DMS153 treated with DMSO at 0.1 percent for 48 hours (cell line): ENCODE results near the gene MRC1.

Experiments used
- DNase-seq: peaks from one replicate; lab custom pipeline; 2025; ENCODE audit not compliant: unreplicated experiment; lab: John Stamatoyannopoulos, UW

Gene MRC1

DNA sequence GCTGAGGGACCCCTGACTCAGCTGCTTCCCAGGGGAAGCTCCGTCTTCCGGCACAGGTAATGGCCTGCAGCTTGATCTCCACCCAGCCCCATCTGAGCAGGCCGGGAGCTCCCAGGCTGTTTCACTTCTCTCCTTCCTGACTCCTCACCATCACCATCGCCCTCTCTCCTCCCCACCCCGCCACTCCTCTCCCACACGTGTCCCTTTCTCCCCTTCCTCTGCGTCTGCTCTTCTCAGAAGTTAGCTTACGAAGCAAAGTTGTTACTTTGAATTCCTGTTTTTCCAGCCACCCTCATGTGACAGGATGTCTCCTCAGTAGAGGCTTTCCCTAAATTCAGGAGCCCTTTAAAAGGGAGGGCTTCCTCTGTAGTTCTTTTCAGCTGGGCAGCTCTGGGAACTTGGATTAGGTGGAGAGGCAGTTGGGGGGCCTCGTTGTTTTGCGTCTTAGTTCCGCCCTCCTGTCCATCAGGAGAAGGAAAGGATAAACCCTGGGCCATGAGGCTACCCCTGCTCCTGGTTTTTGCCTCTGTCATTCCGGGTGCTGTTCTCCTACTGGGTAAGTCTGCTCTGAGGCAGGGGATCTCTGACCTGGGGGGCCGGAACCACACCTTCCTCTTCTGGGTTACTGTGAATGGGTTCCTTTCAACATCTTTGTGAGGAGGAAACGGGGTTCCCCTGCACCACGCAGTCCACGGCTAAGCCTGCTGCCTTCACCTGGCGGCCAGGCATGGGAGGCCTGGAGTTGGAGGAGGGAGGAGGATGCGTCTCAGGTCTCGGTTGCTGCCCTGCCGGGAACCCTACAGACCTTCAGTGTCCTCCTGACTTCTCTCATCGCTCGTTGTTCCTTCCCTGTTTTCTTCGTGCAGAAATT, at the start of gene MRC1:
Gene MRC1, plus strand, starts transcription at position 378 of the 871 bp plus-strand sequence. Its CDS starts 118 bp downstream, at position 496.
- DNase-seq, result no peak

DNA sequence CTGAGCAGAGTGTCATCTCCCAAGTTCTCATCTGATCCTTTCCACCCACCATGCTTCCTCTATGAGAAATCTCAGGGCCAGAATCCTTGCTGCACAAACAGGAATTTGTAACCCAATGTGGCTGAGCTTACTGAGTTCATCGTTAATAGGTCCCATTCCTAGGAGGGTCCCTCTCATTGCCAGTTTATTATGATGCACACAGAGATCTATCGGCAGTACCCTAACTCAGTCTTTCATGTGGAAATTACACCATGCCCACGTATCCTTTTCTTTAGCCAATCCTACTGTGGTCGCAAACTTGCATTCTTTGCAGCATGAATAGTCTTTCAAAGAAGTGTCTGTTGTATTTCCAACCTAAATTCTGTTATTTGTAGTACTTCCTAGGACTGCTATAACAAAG, 45.0 kb upstream of the MRC1 start:
- no peak for DNase-seq

DNA sequence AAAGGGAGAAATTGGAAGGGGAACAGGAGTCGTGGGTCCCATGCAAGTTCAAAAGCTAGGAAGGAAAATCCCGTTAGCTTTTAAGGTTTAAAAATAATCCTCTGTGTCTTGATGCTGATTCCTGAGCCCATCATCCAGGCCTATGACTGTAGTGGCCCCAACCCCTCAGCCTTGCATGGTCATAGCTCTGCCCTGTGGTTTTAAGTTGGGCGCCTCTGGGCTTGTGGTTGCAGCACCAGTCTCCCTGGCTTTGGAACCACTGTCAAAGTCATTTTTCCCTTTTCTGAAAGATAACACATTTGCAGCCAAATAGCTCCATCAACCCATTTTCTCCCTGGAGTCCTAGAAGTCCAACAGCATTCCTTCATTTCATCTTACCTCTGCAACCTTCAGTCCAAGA, 43.5 kb upstream of the MRC1 start:
- DNase-seq, result no peak

DNA sequence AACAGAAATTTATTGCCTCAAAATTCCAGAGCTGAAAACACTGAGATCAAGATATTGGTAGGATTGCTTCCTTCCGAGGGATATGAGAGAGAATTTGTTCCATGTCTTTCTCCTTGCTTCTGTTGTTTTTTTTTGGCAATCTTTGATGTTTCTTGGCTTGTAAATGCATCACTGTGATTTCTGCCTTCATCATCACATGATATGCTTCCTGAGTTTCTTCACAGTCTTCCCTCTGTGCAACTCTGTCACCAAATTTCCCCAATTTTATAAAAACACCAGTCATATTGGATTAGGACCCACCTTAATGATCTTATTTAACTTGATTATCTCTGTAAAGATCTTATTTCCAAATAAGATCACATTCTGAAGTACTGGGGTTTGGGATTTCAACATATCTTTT, 42.4 kb upstream of the MRC1 start:
- DNase-seq, result no peak

DNA sequence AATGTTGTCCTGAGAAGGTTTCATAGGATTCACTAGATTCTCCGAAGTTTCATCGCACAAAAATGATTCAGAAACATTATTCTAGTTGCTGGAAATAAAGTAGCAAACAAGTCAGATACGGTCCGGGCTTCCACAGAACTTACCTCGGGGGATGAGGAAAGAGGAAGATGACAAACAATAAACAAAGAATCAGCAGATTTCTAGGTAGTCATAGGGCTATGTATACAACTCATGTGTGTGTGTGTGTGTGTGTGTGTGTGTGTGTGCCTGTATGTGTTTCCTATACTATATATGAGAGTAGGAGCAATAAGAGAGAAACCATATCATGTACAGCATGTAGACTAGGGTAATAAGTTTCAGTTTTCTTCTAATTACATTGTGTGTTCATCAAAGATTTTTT, 40.7 kb upstream of the MRC1 start:
- DNase-seq, result no peak

DNA sequence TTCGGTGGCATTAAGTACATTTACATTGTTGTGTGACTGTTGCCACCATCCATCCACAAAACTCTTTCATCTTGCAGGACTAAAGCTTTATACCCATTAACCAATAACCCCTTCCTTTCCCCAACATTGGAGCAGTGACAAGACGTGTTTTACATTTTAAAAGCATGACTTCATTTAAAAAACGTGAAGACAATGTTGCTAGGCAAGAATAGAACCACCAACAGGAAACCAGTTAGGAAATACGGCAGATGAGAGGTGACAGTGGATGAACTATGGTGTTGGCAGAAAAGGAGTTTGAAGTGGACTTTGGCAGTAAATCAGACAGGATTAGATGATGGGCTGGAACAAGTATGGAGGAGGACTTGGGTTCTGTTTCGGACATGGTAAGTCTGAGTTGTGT, 40.2 kb upstream of the MRC1 start:
- no peak for DNase-seq

DNA sequence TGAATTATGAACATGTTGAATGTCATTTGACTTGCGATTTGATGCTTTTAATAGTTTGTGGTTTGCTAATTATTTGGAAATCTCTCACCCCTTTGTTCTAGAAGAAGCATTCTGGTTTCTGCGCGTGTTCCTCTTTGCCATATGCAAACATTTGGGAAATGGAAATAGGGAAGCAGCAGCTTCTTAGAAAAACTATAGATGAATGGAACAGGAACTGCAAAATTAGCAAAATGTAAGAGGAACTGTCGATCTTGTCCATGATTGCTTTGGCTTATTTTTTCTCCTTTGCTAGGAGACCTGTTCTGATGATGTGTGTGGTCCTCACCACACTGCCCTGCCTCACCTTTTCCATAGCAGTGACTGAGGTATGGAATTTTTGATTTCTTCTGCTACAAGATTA, 38.1 kb upstream of the MRC1 start:
- no peak for DNase-seq

DNA sequence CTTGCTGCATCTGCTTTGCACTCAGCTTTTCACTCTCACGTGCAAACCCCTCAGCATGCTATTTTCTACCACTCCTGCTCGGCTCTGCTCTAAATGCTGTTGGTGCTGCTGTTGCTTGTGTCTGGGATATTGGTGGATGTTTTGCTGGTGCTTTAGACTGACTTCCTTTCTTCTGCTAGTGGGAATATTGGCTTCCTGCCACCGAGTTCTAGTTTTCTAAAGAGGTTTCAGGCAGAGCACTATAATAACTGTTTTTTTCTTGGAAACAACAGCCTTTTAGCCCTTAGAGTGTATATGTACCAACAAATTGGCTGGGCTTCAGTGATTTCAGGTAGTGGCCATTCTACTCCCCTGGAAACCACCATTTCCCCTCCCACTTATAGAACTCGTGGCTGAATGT, 29.4 kb upstream of the MRC1 start:
- DNase-seq, result no peak

DNA sequence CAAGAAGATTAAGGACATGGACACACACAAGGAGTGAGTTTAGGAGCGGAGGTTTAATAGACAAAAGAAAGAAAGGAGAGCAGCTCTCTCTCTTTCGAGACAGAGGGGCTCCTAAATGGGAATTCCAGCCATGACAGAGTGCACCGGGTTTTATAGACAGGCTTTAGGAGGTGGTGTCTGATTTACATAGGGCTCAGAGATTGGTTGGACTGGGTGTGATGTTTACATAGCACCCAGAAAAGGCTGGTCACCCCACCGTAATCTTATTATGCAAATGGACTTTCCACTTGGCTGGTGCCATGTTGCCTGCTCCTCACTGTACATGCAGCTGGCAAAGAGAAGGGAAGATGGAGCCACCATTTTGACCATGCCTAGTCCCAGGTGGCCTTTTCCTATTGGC, 28.4 kb upstream of the MRC1 start:
- DNase-seq, result no peak

DNA sequence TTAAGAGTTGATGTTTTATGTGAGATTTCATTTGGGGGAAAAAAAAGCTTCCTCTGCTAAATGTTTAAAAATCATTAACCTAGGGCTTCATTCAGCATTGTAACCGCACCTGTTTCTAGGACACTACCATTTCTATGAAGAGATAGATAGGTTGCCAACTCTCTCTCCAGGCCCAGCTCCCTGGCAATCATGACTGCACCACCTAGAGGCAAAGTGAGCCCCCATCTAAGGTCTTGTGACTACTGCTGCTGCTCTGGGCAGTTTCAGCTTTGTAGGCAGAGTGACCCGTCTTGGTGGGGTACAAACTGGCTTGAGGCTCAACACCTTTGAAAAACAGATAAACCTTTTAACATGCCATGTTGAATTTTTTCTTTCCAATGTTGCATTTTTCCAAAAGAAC, 27.3 kb upstream of the MRC1 start:
- DNase-seq, result no peak

DNA sequence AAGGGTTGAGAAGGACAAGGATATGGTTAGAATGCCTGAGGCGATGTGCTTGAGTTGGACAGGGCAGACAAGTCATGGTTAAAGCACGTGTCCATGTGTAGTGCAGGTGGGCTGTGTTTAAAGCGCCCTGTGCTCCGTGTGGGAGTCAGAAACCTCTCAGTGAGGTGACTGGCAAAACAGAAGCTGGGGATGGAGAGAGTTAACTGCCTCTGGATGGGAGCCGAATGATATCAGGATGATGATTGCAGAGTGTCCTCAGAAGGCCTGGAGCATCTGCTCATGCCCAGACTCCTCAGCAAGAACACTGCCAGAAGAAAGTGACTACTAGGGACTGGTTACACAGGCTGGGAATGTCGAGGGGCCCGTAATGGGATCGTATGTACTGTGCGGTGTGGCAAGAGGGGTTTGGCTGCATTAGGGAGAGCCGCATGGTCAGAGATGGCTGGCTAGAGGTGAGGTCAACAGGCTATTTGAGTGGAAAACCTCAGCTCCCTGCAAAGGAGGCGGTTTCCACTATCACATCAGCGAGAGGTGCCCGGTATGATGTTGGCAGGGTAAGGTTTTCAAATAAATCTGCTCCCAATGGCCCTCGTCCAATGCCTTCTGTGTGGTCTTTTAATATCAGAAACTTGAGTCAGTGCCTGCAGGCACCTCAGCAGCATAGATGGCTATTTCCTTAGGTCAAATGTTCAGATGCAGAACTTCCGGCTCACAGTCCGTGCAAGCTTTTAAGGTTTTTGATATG, 26.1 kb upstream of the MRC1 start:
- no peak for DNase-seq

DNA sequence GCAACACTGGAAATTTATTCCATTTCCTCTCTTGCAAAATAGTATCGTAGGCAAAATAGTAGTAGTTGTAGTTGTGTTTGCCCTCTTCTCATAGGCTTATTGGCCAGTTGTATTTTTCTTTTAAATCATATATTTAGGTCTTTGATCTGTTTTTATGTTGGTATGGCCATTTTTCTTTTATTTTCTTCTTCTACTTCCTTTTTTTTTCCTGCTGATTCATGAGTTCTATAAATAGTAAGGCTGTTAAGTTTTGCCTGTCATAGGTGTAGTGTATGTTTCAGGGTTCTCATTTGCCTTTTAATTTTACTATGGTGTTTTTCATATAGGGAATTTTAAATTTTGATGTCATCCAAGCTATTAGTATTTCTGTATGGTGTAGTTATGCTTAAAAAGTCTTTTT, 25.4 kb upstream of the MRC1 start:
- DNase-seq, result no peak

DNA sequence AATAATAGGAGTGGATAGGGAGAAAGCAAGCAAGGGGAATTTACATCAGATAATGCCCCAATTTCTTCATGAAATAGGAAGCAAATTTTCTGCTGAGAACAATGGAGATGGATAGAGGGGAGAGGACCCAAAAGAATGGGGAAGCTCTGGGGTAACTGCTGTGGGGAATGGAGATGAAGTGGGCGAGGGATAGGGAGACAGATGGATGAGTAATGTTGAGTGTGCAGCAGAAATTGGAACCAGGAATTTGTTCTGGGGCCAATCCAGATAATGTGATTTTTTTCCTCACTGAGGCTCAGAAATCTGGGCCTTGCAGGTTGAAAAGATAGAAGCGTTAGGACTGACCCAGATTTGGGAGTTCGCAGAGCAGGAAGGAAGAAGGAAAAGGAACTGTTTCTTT, 24.5 kb upstream of the MRC1 start:
- DNase-seq, result no peak

DNA sequence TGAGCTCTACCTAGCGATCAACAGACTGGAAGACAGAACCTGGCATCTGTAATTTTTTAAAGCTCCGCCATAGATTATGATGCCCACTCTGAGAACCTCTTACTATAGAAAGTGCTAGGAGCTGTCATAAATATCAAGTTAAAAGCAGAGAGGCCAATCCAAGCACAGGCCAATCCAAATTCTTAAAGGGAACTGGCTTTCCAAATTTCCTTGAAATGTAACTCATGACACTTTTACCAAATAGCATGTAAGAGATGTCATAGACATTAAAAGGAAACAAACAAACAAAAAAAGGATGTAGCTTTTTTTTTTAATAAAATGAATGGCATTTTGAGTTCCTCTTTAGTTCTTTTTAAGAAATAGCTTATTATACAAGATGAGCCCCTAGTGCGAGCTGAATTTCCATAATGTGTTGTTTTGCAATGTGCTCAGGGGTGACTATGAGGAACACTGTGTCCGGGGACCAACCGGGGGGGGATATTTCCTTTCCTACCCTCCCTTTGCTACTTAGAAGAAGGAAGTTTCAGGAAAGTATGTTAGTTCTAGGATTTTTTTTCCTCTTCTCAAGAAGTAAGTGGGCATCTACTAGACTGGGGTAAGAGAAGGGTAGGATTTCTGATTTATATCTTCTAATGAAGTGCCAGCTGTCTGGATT, 23.7 kb upstream of the MRC1 start:
- DNase-seq, result no peak

DNA sequence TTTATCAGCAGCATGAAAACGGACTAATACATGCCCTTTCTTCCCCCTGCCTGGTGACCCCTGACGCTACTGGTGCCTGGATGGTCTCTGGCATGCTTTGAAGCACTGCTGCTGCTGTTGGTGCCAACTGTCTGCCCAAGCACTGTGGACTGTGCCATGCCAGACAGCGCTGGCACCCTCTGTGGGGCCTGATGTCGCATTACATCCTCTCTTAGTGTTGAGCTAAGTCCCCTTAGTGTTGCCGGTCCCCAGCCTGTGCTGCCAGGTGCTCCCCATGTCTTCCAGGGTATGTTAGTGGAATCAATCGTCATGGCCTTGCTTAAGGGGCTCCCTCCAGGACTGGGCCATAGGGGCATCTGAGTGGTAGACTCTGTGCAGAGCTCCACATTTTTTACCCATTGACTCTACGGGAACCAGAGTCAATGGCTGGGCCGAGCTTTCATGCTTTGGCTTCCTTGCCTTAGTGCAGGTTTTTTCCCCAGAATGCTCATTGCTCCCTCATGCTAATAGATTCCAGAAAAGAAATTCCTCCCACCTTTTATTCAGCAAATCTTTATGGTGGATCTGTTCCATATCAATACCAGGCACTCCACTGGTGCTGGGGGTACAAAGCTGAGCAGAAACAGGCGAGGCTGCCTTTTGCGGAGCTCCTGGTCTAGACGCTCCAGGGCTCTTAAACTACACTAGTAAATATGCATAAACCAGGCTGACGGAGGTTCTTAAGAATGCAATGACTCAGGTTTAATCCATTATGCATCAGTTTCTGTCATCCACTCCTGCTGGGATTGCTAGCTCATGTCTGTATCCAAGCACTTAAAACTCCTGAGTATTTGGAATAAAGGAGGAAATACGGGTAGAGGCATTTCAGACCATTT, 21.8 kb upstream of the MRC1 start:
- no peak for DNase-seq

DNA sequence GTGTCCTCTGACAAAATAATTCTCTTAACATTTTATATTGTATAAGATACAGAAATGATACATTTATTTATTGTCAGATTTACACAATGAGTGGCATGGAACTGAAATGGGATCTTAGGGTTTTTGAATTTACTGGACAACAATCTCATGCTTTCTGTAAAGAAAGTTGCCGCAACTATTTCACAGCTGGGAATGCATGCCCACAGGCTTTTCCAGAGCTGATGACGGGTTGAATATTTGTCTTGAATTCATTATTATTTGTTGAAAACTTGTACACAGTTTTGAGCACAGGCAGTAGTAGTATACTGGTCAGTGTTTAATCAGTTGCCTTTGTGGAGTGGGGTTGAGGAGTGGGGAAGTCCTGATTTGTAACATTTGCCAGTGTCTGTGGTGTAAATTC, 20.5 kb upstream of the MRC1 start:
- no peak for DNase-seq

DNA sequence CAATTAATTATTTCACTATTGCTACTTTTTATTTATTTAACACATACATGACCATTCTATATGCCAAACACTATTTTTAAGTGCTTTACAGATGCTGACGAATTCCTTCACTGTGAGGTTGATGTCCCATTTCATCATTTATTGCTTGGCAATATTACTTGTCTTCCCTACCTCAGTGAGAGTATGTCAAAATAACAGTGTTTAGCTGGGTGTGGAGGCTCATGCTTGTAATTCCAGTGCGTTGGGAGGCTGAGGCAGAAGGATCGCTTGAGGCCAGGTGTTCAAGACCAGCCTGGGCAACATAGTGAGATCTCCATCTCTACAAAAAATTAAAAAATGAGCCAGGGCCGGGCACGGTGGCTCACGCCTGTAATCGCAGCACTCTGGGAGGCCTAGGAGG, 19.8 kb upstream of the MRC1 start:
- no peak for DNase-seq

DNA sequence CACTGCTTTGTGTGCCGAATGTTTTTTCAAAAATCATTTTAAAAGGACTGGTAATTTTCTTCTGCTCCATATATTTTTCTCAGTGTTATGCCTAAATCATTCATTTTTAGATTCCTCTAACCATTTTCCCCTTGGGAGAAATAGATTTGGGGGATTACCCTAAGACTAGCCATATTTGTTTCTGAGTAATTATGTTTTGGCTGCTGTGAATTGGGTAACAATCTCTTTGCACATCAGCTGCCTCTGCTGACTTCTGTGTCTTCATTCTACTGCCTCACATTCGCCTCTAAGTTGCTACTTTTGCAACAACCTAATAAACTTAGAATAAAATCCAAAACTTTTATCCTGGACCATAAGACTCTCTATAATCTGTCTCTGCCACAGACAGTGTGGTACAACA, 18.5 kb upstream of the MRC1 start:
- DNase-seq, result no peak

DNA sequence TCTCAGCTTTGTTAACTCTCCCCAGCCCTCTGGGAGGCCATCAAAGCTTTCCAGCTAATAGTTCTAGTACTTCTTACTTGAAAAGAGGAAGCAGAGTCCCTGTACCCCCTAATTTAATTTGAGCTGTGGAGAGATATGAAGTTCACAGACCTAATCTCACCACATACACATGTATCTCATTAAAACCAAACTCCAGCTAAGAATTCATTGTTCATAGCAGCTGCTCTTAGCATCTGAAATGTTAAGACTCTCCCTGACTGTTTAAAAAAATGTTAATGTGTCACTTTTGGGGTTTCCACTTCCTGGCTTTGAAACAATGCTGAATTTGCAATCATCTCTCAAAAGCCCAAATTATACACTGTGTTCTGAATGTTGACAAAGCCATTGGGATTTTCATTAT, 16.2 kb upstream of the MRC1 start:
- DNase-seq, result no peak

DNA sequence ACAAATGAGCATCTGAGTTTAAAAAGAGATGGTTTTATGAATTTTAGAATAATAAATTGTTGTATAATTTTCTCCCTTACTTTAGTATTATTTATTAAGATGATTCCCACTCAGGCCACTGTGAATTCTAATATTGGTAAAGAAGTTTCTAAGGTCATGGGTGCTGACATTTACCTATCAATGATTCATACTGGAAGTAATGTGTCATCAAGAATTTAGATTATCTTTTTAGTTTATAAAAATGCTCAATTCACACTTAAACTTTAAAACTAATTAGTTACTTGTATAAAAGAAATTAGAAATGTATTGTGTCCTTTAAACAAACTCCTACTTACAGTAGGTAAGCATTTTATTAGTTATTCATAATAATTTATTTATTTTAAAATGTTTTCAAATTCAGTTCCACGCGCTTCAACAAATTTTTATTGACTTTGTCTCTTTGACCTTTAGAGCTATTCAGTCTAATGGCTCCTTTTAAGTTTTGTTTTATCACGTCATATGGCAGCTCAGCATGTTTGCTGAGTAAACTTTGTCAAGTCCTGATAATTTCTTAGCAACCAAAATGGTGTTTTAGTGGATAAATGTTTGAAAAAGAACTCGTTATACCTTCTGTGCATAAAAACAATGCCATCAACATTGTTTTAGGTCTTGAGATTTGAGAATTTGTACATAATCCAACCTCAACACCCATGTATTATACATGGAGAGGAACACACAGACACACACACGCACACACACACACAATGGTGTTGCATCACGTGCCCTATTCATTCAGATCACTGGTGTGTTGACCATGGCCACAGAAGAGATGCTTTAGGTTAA, 15.1 kb upstream of the MRC1 start:
- no peak for DNase-seq
